Tibial artery (tissue), 4 donors: ENCODE results near the gene FAR1.

ENCODE experiments used
- DNase-seq, 2 donors: peaks; one replicate each; pipeline ENCODE4 v3.0.0-alpha.2; 2019
- H3K27ac ChIP-seq, 2 donors: fragments of 200-600 bp; sonication (generic) in 1 of 2; 1 replicate in 1 of 2; 2 replicates in 1 of 2; pipeline ENCODE4 v1.5.1; 2018 to 2019; ENCODE audit warnings: mild to moderate bottlenecking in 1 of 2
- H3K27me3 ChIP-seq, 2 donors: fragments of 200-600 bp; sonication (generic) in 1 of 2; one replicate each; pipeline versions ENCODE4 v1.5.1 to v1.6.0; 2016 to 2019
- H3K36me3 ChIP-seq, 3 donors: fragments of 200-600 bp; sonication (generic) in 2 of 3; one replicate each; pipeline ENCODE4 v1.5.1; 2016 to 2019; ENCODE audit warnings: mild to moderate bottlenecking in 2 of 3
- H3K4me1 ChIP-seq, 4 donors: fragments of 200-600 bp; sonication (generic) in 2 of 4; 1 replicate in 3 of 4; 2 replicates in 1 of 4; pipeline ENCODE4 v1.5.1; 2016 to 2019
- H3K4me3 ChIP-seq, 2 donors: fragments of 200-600 bp; sonication (generic) in 1 of 2; 1 replicate in 1 of 2; 2 replicates in 1 of 2; pipeline ENCODE4 v1.5.1; 2018 to 2019; ENCODE audit warnings: mild to moderate bottlenecking in 2 of 2
- H3K9me3 ChIP-seq, 3 donors: fragments of 200-600 bp; sonication (generic) in 1 of 3; one replicate each; pipeline ENCODE4 v1.5.1; 2016 to 2019
- CTCF ChIP-seq, 2 experiments: fragments of 200-600 bp in 1 of 2; fragments of 450-650 bp in 1 of 2; IDR thresholded peaks; one replicate each; pipeline ENCODE4 v1.5.1; 2017 to 2019; ENCODE audit warnings: antibody characterized with exemption in 2 of 2, mild to moderate bottlenecking in 1 of 2, moderate library complexity in 1 of 2
- intact Hi-C: fragments of 100-400 bp; cut with DNase I; formaldehyde crosslinking; loops from one replicate; pipeline ENCODE4 v1.15.0; 2023; ENCODE audit warnings: low total_unique reads

FAR1 gene

GRCh38 chr11:13635804-13636203, 32.7 kb upstream of the FAR1 start:
- intact Hi-C loops: no loop called here
- DNase-seq: no peak
- TF ChIP-seq CTCF (IDR thresholded peaks at IDR 0.05): no peak

GRCh38 chr11:13637125-13638069, 31.1 kb upstream of the FAR1 start:
- intact Hi-C loops: no loop called here
- Histone ChIP-seq H3K4me1 (no peaks in the 10 kb centered on the region), H3K36me3 (no peaks in the 10 kb centered on the region), H3K4me3 (no peak overlapping the region), H3K27me3 (no peaks in the 10 kb centered on the region), H3K9me3 (peaks cover 0 to 3% (median 0%) of the 10 kb centered on the region in 3 donors), H3K27ac (no peak overlapping the region)
- DNase-seq: no peak
- TF ChIP-seq CTCF (IDR thresholded peaks at IDR 0.05): no peak

More at GRCh38 chr11:13635804-13636203, 32.7 kb upstream of the FAR1 start:
- Histone ChIP-seq H3K27me3 (no peaks in the 10 kb centered on the region), H3K4me3 (no peak overlapping the region), H3K9me3 (peaks cover 0 to 3% (median 0%) of the 10 kb centered on the region in 3 donors), H3K4me1 (no peaks in the 10 kb centered on the region), H3K36me3 (no peaks in the 10 kb centered on the region), H3K27ac (no peak overlapping the region)

GRCh38 chr11:13638422-13638821, 30.0 kb upstream of the FAR1 start:
- no peaks in the 10 kb centered on the region for H3K4me1 ChIP-seq
- no peak overlapping the region for H3K4me3 ChIP-seq
- H3K36me3 ChIP-seq: no peaks in the 10 kb centered on the region
- DNase-seq: no peak
- no peaks in the 10 kb centered on the region for H3K27me3 ChIP-seq
- peaks cover 0 to 3% (median 0%) of the 10 kb centered on the region in 3 donors for H3K9me3 ChIP-seq
- intact Hi-C loops: no loop called here
- H3K27ac ChIP-seq: no peak overlapping the region
- no peak for TF ChIP-seq CTCF (IDR thresholded peaks at IDR 0.05)

- peaks cover 0 to 2% of the 10 kb centered on the region in 2 donors for H3K27me3 ChIP-seq
- no peak overlapping the region for H3K27ac ChIP-seq
- H3K4me1 ChIP-seq: no peaks in the 10 kb centered on the region
- no peak for DNase-seq
- TF ChIP-seq CTCF (IDR thresholded peaks at IDR 0.05): no peak
- H3K36me3 ChIP-seq: no peaks in the 10 kb centered on the region
- intact Hi-C loops: no loop called here
- H3K4me3 ChIP-seq: no peak overlapping the region
- H3K9me3 ChIP-seq: no peaks in the 10 kb centered on the region
These were observed 23.3 kb upstream of the FAR1 start for GRCh38 chr11:13644997-13645687.

- Histone ChIP-seq H3K27me3 (peaks cover 0 to 12% of the 10 kb centered on the region in 2 donors), H3K27ac (no peak overlapping the region), H3K4me1 (no peaks in the 10 kb centered on the region), H3K36me3 (no peaks in the 10 kb centered on the region), H3K4me3 (no peak overlapping the region), H3K9me3 (no peaks in the 10 kb centered on the region)
- no peak for TF ChIP-seq CTCF (IDR thresholded peaks at IDR 0.05)
- DNase-seq: no peak
- intact Hi-C loops: no loop called here
These were observed 21.1 kb upstream of the FAR1 start for GRCh38 chr11:13647391-13647790.
